ENCODE results near the gene DGKQ.
"Not testable (repeated sequence)": the region's sequence is repeated elsewhere in the genome, so short reads cannot be mapped to it uniquely, and the experiment has no call there.

DGKQ gene

GRCh38 chr4:945274-946102 is 27.9 kb downstream of the DGKQ start:
- Histone ChIP-seq H4K8ac (ENCODE audit: low read depth, low read length) (no peak overlapping the region), H3K27ac (ENCODE audit: low read depth, low read length) (no peak overlapping the region), H3K18ac (ENCODE audit: low read length) (no peak overlapping the region), H3K36me3 (ENCODE audit: control insufficient read depth in 1 of 2, insufficient read depth in 2 of 2, low read length in 2 of 2) (no peaks in the 10 kb centered on the region), H4K12ac (ENCODE audit: low read depth, low read length) (no peak overlapping the region), H2BK120ac (ENCODE audit: insufficient read depth, low read length, poor library complexity) (no peak overlapping the region), H3K27me3 (ENCODE audit: insufficient read depth, low read length) (peaks cover 2% of the 10 kb centered on the region), H3K23ac (ENCODE audit: low read length) (no peak overlapping the region), H3K9ac (ENCODE audit: low read length) (no peak overlapping the region), H3K79me2 (ENCODE audit: control insufficient read depth, insufficient read depth, low read length, poor library complexity) (no peaks in the 10 kb centered on the region), H3K4me2 (ENCODE audit: low read length) (no peak overlapping the region), H2BK5ac (ENCODE audit: low read depth, low read length, poor library complexity) (no peak overlapping the region), H2BK12ac (ENCODE audit: low read length) (no peak overlapping the region), H3K4me1 (ENCODE audit: control insufficient read depth in 1 of 2, insufficient read depth in 2 of 2, low read length in 2 of 2) (peaks cover 0 to 3% of the 10 kb centered on the region in 2 experiments), H3K9me3 (ENCODE audit: insufficient read depth, low read depth, low read length) (no peaks in the 10 kb centered on the region), H2AK5ac (ENCODE audit: low read length) (no peak overlapping the region), H3K14ac (ENCODE audit: low read length) (no peak overlapping the region), H2AFZ (ENCODE audit: insufficient read depth, low read length, poor library complexity) (no peak overlapping the region), H4K91ac (ENCODE audit: low read depth, low read length) (no peak overlapping the region), H3K4me3 (ENCODE audit: low read depth, low read length) (no peak overlapping the region), H3K4ac (ENCODE audit: low read depth, low read length) (no peak overlapping the region), H3K79me1 (ENCODE audit: low read length) (no peaks in the 10 kb centered on the region)
- WGBS (ENCODE audit: extremely low coverage, insufficient coverage, insufficient read length) = no CpG with 5 or more reads among the region's 28 CpGs
- DNase-seq = no peak

GRCh38 chr4:939508-939907 is 33.9 kb downstream of the DGKQ start:
- not testable (repeated sequence) for H2BK5ac ChIP-seq (ENCODE audit: low read depth, low read length, poor library complexity); H3K4me2 ChIP-seq (ENCODE audit: low read length); H3K9me3 ChIP-seq (ENCODE audit: insufficient read depth, low read depth, low read length); H3K4me1 ChIP-seq (ENCODE audit: control insufficient read depth in 1 of 2, insufficient read depth in 2 of 2, low read length in 2 of 2); H3K23ac ChIP-seq (ENCODE audit: low read length); H3K27me3 ChIP-seq (ENCODE audit: insufficient read depth, low read length); H3K9ac ChIP-seq (ENCODE audit: low read length); H2AFZ ChIP-seq (ENCODE audit: insufficient read depth, low read length, poor library complexity); H3K79me1 ChIP-seq (ENCODE audit: low read length); H3K27ac ChIP-seq (ENCODE audit: low read depth, low read length); H2BK12ac ChIP-seq (ENCODE audit: low read length); H3K79me2 ChIP-seq (ENCODE audit: control insufficient read depth, insufficient read depth, low read length, poor library complexity); H3K4ac ChIP-seq (ENCODE audit: low read depth, low read length); H4K8ac ChIP-seq (ENCODE audit: low read depth, low read length); H4K91ac ChIP-seq (ENCODE audit: low read depth, low read length); H3K4me3 ChIP-seq (ENCODE audit: low read depth, low read length); H3K14ac ChIP-seq (ENCODE audit: low read length); H2BK120ac ChIP-seq (ENCODE audit: insufficient read depth, low read length, poor library complexity); H4K12ac ChIP-seq (ENCODE audit: low read depth, low read length); H3K18ac ChIP-seq (ENCODE audit: low read length); H2AK5ac ChIP-seq (ENCODE audit: low read length); DNase-seq; H3K36me3 ChIP-seq (ENCODE audit: control insufficient read depth in 1 of 2, insufficient read depth in 2 of 2, low read length in 2 of 2)
- no CpG with 5 or more reads among the region's 4 CpGs for WGBS (ENCODE audit: extremely low coverage, insufficient coverage, insufficient read length)

DNA sequence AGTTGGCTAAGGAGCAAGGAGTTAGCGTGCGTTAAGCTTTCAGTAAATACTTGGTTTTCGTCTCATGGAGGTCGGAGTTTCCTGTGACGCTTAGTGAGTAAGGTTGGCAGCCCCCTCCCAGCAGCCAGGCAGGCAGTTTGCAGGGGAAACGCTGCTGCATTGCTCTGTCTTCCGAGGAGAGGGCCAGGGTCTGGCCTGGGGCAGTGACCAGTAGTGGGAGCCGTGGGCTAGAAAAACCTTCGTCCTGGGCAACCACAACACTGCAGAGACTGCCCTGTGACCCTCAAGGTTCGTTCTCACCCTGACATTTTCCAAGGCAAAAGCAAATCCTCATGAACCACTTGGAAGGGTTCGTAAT is 40.7 kb downstream of the DGKQ start:
- H4K12ac ChIP-seq (ENCODE audit: low read depth, low read length) = peak overlapping the region; percentile 9
- no peaks in the 10 kb centered on the region for H3K9me3 ChIP-seq (ENCODE audit: insufficient read depth, low read depth, low read length)
- no peak overlapping the region for H3K23ac ChIP-seq (ENCODE audit: low read length)
- no peak overlapping the region for H2AK5ac ChIP-seq (ENCODE audit: low read length)
- no CpG with 5 or more reads among the region's 11 CpGs for WGBS (ENCODE audit: extremely low coverage, insufficient coverage, insufficient read length)
- H4K8ac ChIP-seq (ENCODE audit: low read depth, low read length) = peak overlapping the region; percentile 77
- H2BK120ac ChIP-seq (ENCODE audit: insufficient read depth, low read length, poor library complexity) = no peak overlapping the region
- peak overlapping the region; percentile 100 for H3K4me2 ChIP-seq (ENCODE audit: low read length)
- H3K4me1 ChIP-seq (ENCODE audit: control insufficient read depth in 1 of 2, insufficient read depth in 2 of 2, low read length in 2 of 2) = peaks cover 7 to 8% of the 10 kb centered on the region in 2 experiments
- H3K14ac ChIP-seq (ENCODE audit: low read length) = no peak overlapping the region
- no peak overlapping the region for H3K4ac ChIP-seq (ENCODE audit: low read depth, low read length)
- no peak for DNase-seq
- H3K27me3 ChIP-seq (ENCODE audit: insufficient read depth, low read length) = no peaks in the 10 kb centered on the region
- H3K9ac ChIP-seq (ENCODE audit: low read length) = peak overlapping the region; percentile 94
- H3K27ac ChIP-seq (ENCODE audit: low read depth, low read length) = peak overlapping the region; percentile 26
- no peak overlapping the region for H4K91ac ChIP-seq (ENCODE audit: low read depth, low read length)
- H3K79me1 ChIP-seq (ENCODE audit: low read length) = peaks cover 7% of the 10 kb centered on the region
- H2BK5ac ChIP-seq (ENCODE audit: low read depth, low read length, poor library complexity) = no peak overlapping the region
- peaks cover 22% of the 10 kb centered on the region for H3K79me2 ChIP-seq (ENCODE audit: control insufficient read depth, insufficient read depth, low read length, poor library complexity)
- H2AFZ ChIP-seq (ENCODE audit: insufficient read depth, low read length, poor library complexity) = peak overlapping the region; percentile 65
- H3K36me3 ChIP-seq (ENCODE audit: control insufficient read depth in 1 of 2, insufficient read depth in 2 of 2, low read length in 2 of 2) = peaks cover 0 to 5% of the 10 kb centered on the region in 2 experiments
- no peak overlapping the region for H2BK12ac ChIP-seq (ENCODE audit: low read length)
- H3K4me3 ChIP-seq (ENCODE audit: low read depth, low read length) = peak overlapping the region; percentile 100
- no peak overlapping the region for H3K18ac ChIP-seq (ENCODE audit: low read length)

DNA sequence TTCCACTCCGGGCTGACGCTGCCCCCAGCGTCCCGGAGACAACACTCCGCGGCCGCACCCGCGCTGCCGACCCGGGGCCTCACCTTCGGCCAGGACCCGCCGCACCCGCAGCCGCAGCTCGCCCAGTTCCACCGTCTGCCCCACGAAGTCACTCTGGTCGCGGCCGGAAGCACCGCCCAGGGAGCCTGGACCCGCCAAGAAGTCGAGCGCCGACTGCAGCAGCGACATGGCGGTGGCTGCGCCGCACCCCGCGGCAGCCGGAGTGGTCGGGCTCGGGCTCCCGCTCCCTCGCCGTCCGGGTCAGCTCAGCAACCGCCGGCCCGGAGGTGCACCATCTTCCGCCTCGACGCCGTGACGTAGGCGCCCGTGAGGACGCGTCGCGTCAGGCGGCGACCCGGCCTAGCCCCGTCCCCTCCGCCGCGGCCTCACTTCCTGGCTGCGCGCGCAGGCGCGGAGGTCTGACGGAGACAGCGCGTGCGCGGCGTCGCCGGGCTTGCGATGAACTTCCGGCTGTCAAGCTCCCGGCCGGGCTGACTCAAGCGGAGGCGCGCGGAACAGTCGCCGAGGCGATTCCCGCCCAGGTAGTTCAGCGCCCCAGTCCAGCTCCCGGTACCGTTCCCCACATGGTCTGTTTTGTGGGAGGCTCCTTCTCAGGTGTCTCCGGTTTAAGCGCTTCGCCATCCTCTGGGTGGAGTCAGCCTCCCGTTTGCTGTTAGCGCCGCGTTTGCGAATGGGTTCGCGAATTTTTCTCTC is 41.2 kb downstream of the DGKQ start, which contains the start of the genes GAK and TMEM175:
Gene GAK (minus strand): TSS at position 357 of the 753 bp plus-strand sequence. CDS start 129 bp downstream, at position 228.
Gene TMEM175 (plus strand): TSS at position 501 of the 753 bp plus-strand sequence. CDS start 15,280 bp downstream, outside the sequence.
- DNase-seq = peak; percentile 97 to 99
- peak within 1 kb of the TSS; percentile 50 for H3K27ac ChIP-seq (ENCODE audit: low read depth, low read length)

More for the DNA sequence above, 41.2 kb downstream of the DGKQ start, which contains the start of the genes GAK and TMEM175:
- peak within 1 kb of the TSS; percentile 98 for H3K9ac ChIP-seq (ENCODE audit: low read length)
- no CpG with 5 or more reads among the region's 99 CpGs for whole genome bisulfite sequencing (ENCODE audit: extremely low coverage, insufficient coverage, insufficient read length)
- peak within 1 kb of the TSS; percentile 83 for H4K12ac ChIP-seq (ENCODE audit: low read depth, low read length)
- H3K79me1 ChIP-seq (ENCODE audit: low read length) = peaks cover 7% of the 10 kb centered on the region
- no peak within 1 kb of the TSS for H2BK12ac ChIP-seq (ENCODE audit: low read length)
- H3K4me3 ChIP-seq (ENCODE audit: low read depth, low read length) = peak within 1 kb of the TSS; percentile 100
- H3K14ac ChIP-seq (ENCODE audit: low read length) = peak within 1 kb of the TSS; percentile 94
- peak within 1 kb of the TSS; percentile 100 for H3K4me2 ChIP-seq (ENCODE audit: low read length)
- peak within 1 kb of the TSS; percentile 61 for H2BK120ac ChIP-seq (ENCODE audit: insufficient read depth, low read length, poor library complexity)
- H3K4ac ChIP-seq (ENCODE audit: low read depth, low read length) = peak within 1 kb of the TSS; percentile 95
- peak within 1 kb of the TSS; percentile 86 for H3K18ac ChIP-seq (ENCODE audit: low read length)
- no peaks in the 10 kb centered on the region for H3K27me3 ChIP-seq (ENCODE audit: insufficient read depth, low read length)
- peaks cover 22% of the 10 kb centered on the region for H3K79me2 ChIP-seq (ENCODE audit: control insufficient read depth, insufficient read depth, low read length, poor library complexity)
- no peaks in the 10 kb centered on the region for H3K9me3 ChIP-seq (ENCODE audit: insufficient read depth, low read depth, low read length)
- H2BK5ac ChIP-seq (ENCODE audit: low read depth, low read length, poor library complexity) = peak within 1 kb of the TSS; percentile 67
- H3K23ac ChIP-seq (ENCODE audit: low read length) = no peak within 1 kb of the TSS
- peak within 1 kb of the TSS; percentile 96 for H2AK5ac ChIP-seq (ENCODE audit: low read length)
- H3K4me1 ChIP-seq (ENCODE audit: control insufficient read depth in 1 of 2, insufficient read depth in 2 of 2, low read length in 2 of 2) = peaks cover 7 to 8% of the 10 kb centered on the region in 2 experiments
- peak within 1 kb of the TSS; percentile 88 for H4K91ac ChIP-seq (ENCODE audit: low read depth, low read length)
- H3K36me3 ChIP-seq (ENCODE audit: control insufficient read depth in 1 of 2, insufficient read depth in 2 of 2, low read length in 2 of 2) = peaks cover 0 to 5% of the 10 kb centered on the region in 2 experiments
- peak within 1 kb of the TSS; percentile 65 for H2AFZ ChIP-seq (ENCODE audit: insufficient read depth, low read length, poor library complexity)
- peak within 1 kb of the TSS; percentile 95 for H4K8ac ChIP-seq (ENCODE audit: low read depth, low read length)

Data from trophoblast cell (in vitro differentiated cells and primary cell).